H1 (cell line): ENCODE measurements around the gene SERINC5. TPM values are rescaled to one million over a fixed set of nuclear protein-coding genes. Genes with fewer than 3 reads are reported as not detected.
"Not testable (repeated sequence)": the region's sequence is repeated elsewhere in the genome, so short reads cannot be mapped to it uniquely, and the experiment has no call there.

ENCODE experiments used
- CTCF ChIA-PET: fragments of 300-600 bp; sonication (Branson Sonifier 250); formaldehyde crosslinking; loops from one replicate; lab custom pipeline; 2021; ENCODE audit not compliant: partially characterized antibody; lab: Charles Lee
- POLR2A ChIA-PET: fragments of 300-600 bp; sonication (Branson Sonifier 250); formaldehyde crosslinking; loops from one replicate; lab custom pipeline; 2021; ENCODE audit warnings: inconsistent platforms; ENCODE audit not compliant: partially characterized antibody; lab: Charles Lee
- DNase-seq, 2 experiments: peaks; one replicate each; pipeline versions ENCODE4 v3.0.0 to v3.0.0-alpha.2; 2010 to 2022; ENCODE audit warnings: low spot score in 2 of 2, low read depth in 1 of 2, mixed read lengths in 1 of 2
- FAIRE-seq: peaks from 2 replicates; lab custom pipeline; 2011; peaks lifted over from hg19 to GRCh38; lab: Jason Lieb, UNC
- H2AFZ ChIP-seq: 2 replicates; pipeline ENCODE4 v1.8.1; 2012; ENCODE audit warnings: low read length, inconsistent platforms
- H2AK5ac ChIP-seq: 2 replicates; pipeline ENCODE4 v1.6.1; 2013; ENCODE audit warnings: low read depth, low read length
- H2BK120ac ChIP-seq: replicated peaks from 2 replicates; pipeline ENCODE3; 2013; ENCODE audit warnings: low read depth, low read length, inconsistent platforms
- H2BK12ac ChIP-seq: 2 replicates; pipeline ENCODE4 v1.6.1; 2013; ENCODE audit warnings: low read depth, low read length
- H2BK15ac ChIP-seq: 2 replicates; pipeline ENCODE4 v1.6.1; 2013; ENCODE audit warnings: low read length
- H2BK20ac ChIP-seq: 2 replicates; pipeline ENCODE4 v1.6.1; 2013; ENCODE audit warnings: low read length
- H2BK5ac ChIP-seq: 2 replicates; pipeline ENCODE4 v1.6.1; 2013; ENCODE audit warnings: low read depth, low read length
- H3K14ac ChIP-seq: 2 replicates; pipeline ENCODE4 v1.6.1; 2013; ENCODE audit warnings: inconsistent platforms; ENCODE audit not compliant: insufficient read length
- H3K18ac ChIP-seq: 2 replicates; pipeline ENCODE4 v1.6.1; 2013; ENCODE audit warnings: low read length; ENCODE audit errors: extremely low read depth
- H3K23ac ChIP-seq: 2 replicates; pipeline ENCODE4 v1.6.1; 2013; ENCODE audit warnings: inconsistent platforms; ENCODE audit not compliant: insufficient read length
- H3K23me2 ChIP-seq: 2 replicates; pipeline ENCODE4 v1.6.1; 2013; ENCODE audit warnings: low read depth, low read length
- H3K27ac ChIP-seq: 2 replicates; pipeline ENCODE4 v1.6.1; 2011; ENCODE audit warnings: low read depth, low read length, inconsistent platforms
- H3K27me3 ChIP-seq, 4 experiments: replicated peaks in 1 of 4; 1 replicate in 1 of 4; 2 replicates in 3 of 4; pipeline versions ENCODE4 v1.6.1 to v1.8.1; 2011 to 2013; ENCODE audit warnings: low read length in 3 of 4, mild to moderate bottlenecking in 3 of 4, inconsistent platforms in 2 of 4, mixed read lengths in 2 of 4, moderate library complexity in 1 of 4; ENCODE audit not compliant: control insufficient read depth in 3 of 4, insufficient read depth in 3 of 4; ENCODE audit errors: extremely low read depth in 1 of 4
- H3K36me3 ChIP-seq, 4 experiments: 2 replicates each; pipeline versions ENCODE4 v1.6.1 to v1.8.1; 2011 to 2013; ENCODE audit warnings: mild to moderate bottlenecking in 4 of 4, low read length in 3 of 4, moderate library complexity in 2 of 4, control low read depth in 1 of 4, inconsistent platforms in 1 of 4; ENCODE audit not compliant: insufficient read depth in 4 of 4, control insufficient read depth in 2 of 4
- H3K4ac ChIP-seq: replicated peaks from 2 replicates; pipeline ENCODE3; 2013; ENCODE audit warnings: low read length, low read depth, mixed read lengths, inconsistent platforms; ENCODE audit not compliant: insufficient read length
- H3K4me1 ChIP-seq, 4 experiments: replicated peaks in 1 of 4; 1 replicate in 1 of 4; 2 replicates in 3 of 4; pipeline versions ENCODE4 v1.6.1 to v1.8.1; 2011 to 2013; ENCODE audit warnings: low read length in 3 of 4, inconsistent platforms in 2 of 4, mixed read lengths in 1 of 4; ENCODE audit not compliant: insufficient read depth in 4 of 4, control insufficient read depth in 3 of 4
- H3K4me2 ChIP-seq, 2 experiments: 2 replicates each; pipeline versions ENCODE4 v1.6.1 to v1.8.1; 2011 to 2013; ENCODE audit warnings: low read depth in 2 of 2, low read length in 2 of 2, control low read depth in 1 of 2, inconsistent platforms in 1 of 2, mild to moderate bottlenecking in 1 of 2; ENCODE audit not compliant: insufficient read depth in 1 of 2
- H3K4me3 ChIP-seq, 4 experiments: fragments of 200-600, 300-600 bp in 1 of 4; sonication (generic), shearing (Covaris generic), sonication (Bioruptor Twin) in 1 of 4; 2 replicates each; pipeline versions ENCODE4 v1.5.1 to v1.8.1; 2011 to 2016; ENCODE audit warnings: low read length in 4 of 4, low read depth in 3 of 4, control low read depth in 2 of 4, inconsistent platforms in 2 of 4, mild to moderate bottlenecking in 2 of 4, mixed read lengths in 1 of 4, moderate library complexity in 1 of 4; ENCODE audit not compliant: insufficient read depth in 2 of 4; ENCODE audit errors: extremely low read depth in 1 of 4
- H3K56ac ChIP-seq: replicated peaks from 2 replicates; pipeline ENCODE3; 2013; ENCODE audit warnings: low read depth, mild to moderate bottlenecking, mixed read lengths, low read length, inconsistent platforms; ENCODE audit not compliant: insufficient read length
- H3K79me1 ChIP-seq: 2 replicates; pipeline ENCODE4 v1.6.1; 2013; ENCODE audit warnings: low read depth, low read length, control low read depth
- H3K79me2 ChIP-seq, 2 experiments: 2 replicates each; pipeline versions ENCODE4 v1.6.1 to v1.8.1; 2012 to 2013; ENCODE audit warnings: low read length in 2 of 2, mild to moderate bottlenecking in 2 of 2, inconsistent platforms in 1 of 2; ENCODE audit not compliant: insufficient read depth in 2 of 2, control insufficient read depth in 1 of 2
- H3K9ac ChIP-seq, 4 experiments: replicated peaks in 1 of 4; 1 replicate in 1 of 4; 2 replicates in 3 of 4; pipeline versions ENCODE4 v1.6.1 to v1.8.1; 2011 to 2013; ENCODE audit warnings: low read depth in 3 of 4, low read length in 3 of 4, control low read depth in 2 of 4, mild to moderate bottlenecking in 2 of 4, moderate library complexity in 2 of 4, inconsistent platforms in 1 of 4; ENCODE audit errors: extremely low read depth in 1 of 4
- H3K9me3 ChIP-seq, 2 experiments: 2 replicates each; pipeline versions ENCODE4 v1.6.1 to v1.8.1; 2012 to 2013; ENCODE audit warnings: mild to moderate bottlenecking in 2 of 2, moderate library complexity in 2 of 2, control low read depth in 1 of 2, inconsistent platforms in 1 of 2, low read depth in 1 of 2, low read length in 1 of 2, mixed read lengths in 1 of 2; ENCODE audit not compliant: insufficient read depth in 2 of 2
- H4K20me1 ChIP-seq, 2 experiments: replicated peaks in 1 of 2; 2 replicates each; pipeline versions ENCODE3 to v1.8.1; 2011 to 2013; ENCODE audit warnings: inconsistent platforms in 2 of 2, low read length in 2 of 2, mild to moderate bottlenecking in 1 of 2; ENCODE audit not compliant: insufficient read depth in 2 of 2, control insufficient read depth in 1 of 2
- H4K5ac ChIP-seq: 2 replicates; pipeline ENCODE4 v1.6.1; 2013; ENCODE audit warnings: low read length, low read depth, mixed read lengths, inconsistent platforms; ENCODE audit not compliant: insufficient read length
- H4K8ac ChIP-seq: 2 replicates; pipeline ENCODE4 v1.8.0; 2013; ENCODE audit warnings: mild to moderate bottlenecking, moderate library complexity, low read length, inconsistent platforms; ENCODE audit not compliant: insufficient read depth; ENCODE audit errors: extremely low read depth
- H4K91ac ChIP-seq: replicated peaks from 2 replicates; pipeline ENCODE3; 2013; ENCODE audit warnings: low read length, mixed read lengths, inconsistent platforms; ENCODE audit not compliant: insufficient read length
- CTCF ChIP-seq, 3 experiments: IDR thresholded peaks; 1 replicate in 2 of 3; 2 replicates in 1 of 3; pipeline versions ENCODE4 v1.5.1 to v1.6.1; 2011; ENCODE audit warnings: low read length in 3 of 3, mild to moderate bottlenecking in 3 of 3, inconsistent platforms in 2 of 3, low read depth in 1 of 3, moderate library complexity in 1 of 3; ENCODE audit not compliant: insufficient read depth in 1 of 3; ENCODE audit errors: control extremely low read depth in 1 of 3
- RAD21 ChIP-seq, 2 experiments: IDR thresholded peaks in 1 of 2; conservative IDR thresholded peaks in 1 of 2; 2 replicates each; pipeline ENCODE4 v1.6.1; 2011; ENCODE audit warnings: low read depth in 2 of 2, low read length in 2 of 2, improper control_type of control experiment in 1 of 2, inconsistent platforms in 1 of 2, mild to moderate bottlenecking in 1 of 2, moderate library complexity in 1 of 2
- WGBS, 2 experiments: shearing (Covaris generic) in 1 of 2; methylation state at CpG; one replicate each; pipeline versions ENCODE4 v1.1.6 to v1.1.7; 2013 to 2015; ENCODE audit warnings: low lambda C conversion rate in 2 of 2, mixed read lengths in 2 of 2, inconsistent platforms in 1 of 2, low coverage in 1 of 2, missing lambda C conversion rate in 1 of 2; ENCODE audit not compliant: insufficient replicate concordance in 2 of 2, insufficient coverage in 1 of 2, insufficient read length in 1 of 2; ENCODE audit errors: extremely low coverage in 1 of 2, missing lambda C conversion rate in 1 of 2; 5-methylcytosine and 5-hydroxymethylcytosine counted together
- polyA plus RNA-seq, 7 experiments: library from polyadenylated mRNA; depleted of rRNA in 3 of 7; stranded (reverse) in 5 of 7; unstranded in 2 of 7; fragments of >200 nt in 5 of 7; fragments of 200-250 nt in 2 of 7; gene quantifications; 1 replicate in 5 of 7; 2 replicates in 1 of 7; 4 replicates in 1 of 7; pipeline versions ENCODE4 v1.2.1 to v1.2.3, GENCODE V29; 2011 to 2013; ENCODE audit warnings: missing spikeins in 2 of 7, mixed read lengths in 2 of 7
- total RNA-seq: library from RNA; stranded (reverse); fragmentation: NEBNext Ultra II Directional; extraction: Animal tissue kit (Norgen Biotek cat#: 25700); gene quantifications from 2 replicates; pipeline ENCODE4 v1.2.1, GENCODE V29; 2021

SERINC5 gene
- total and polyA plus RNA-seq, 2 of the 8 experiments (the other 6 are each of a cell fraction or from before 2014, with no cell fraction given) = 32.2 to 149 TPM

GRCh38 chr5:80091792-80092192, 164.1 kb downstream of the SERINC5 start:
- not testable (repeated sequence) for H3K27ac ChIP-seq, H2BK12ac ChIP-seq, H3K27me3 ChIP-seq, H3K79me1 ChIP-seq, H3K14ac ChIP-seq, H2AK5ac ChIP-seq, H3K23me2 ChIP-seq, H2BK20ac ChIP-seq, H3K36me3 ChIP-seq, H2BK15ac ChIP-seq, H3K4me1 ChIP-seq, H3K23ac ChIP-seq, H4K5ac ChIP-seq, H3K79me2 ChIP-seq, H3K9me3 ChIP-seq, H3K4me3 ChIP-seq, H3K4ac ChIP-seq, H4K20me1 ChIP-seq, H3K9ac ChIP-seq, H4K8ac ChIP-seq, H3K56ac ChIP-seq, H3K4me2 ChIP-seq, H2AFZ ChIP-seq, H4K91ac ChIP-seq, H2BK120ac ChIP-seq
- H2BK5ac ChIP-seq = peak overlapping the region; percentile 78; the same call in 1 of the 2 replicates
- DNase-seq (peak in 1 of 2 experiments; percentile 59), FAIRE-seq (peak; percentile 87)
- WGBS, 2 experiments = 43% methylated on average over 15 of the region's 15 CpGs; no CpG with 5 or more reads in 1 of the 2 experiments
- TF ChIP-seq RAD21 (IDR thresholded peaks at IDR 0.05 in 1 of 2, conservative IDR thresholded peaks at IDR 0.05 in 1 of 2; ENCODE audit: low read depth in 2 of 2, low read length in 2 of 2) (peak; percentile 85), CTCF (IDR thresholded peaks at IDR 0.05; ENCODE audit: control extremely low read depth in 1 of 3, insufficient read depth in 1 of 3, low read depth in 1 of 3, low read length in 3 of 3) (peak in 2 of 3 experiments; percentile 48 to 57; a peak in 2 of 4 replicates)
- ChIA-PET CTCF (interaction anchor here (0.6 to 7.2 kb wide), 45 partner anchors 8 to 281 kb away, joined by 3 to 118 read pairs (median 5); partner anchors contain the start of gene SERINC5), POLR2A (interaction anchor here (0.6 to 3.7 kb wide), 6 partner anchors 8 to 376 kb away, joined by 3 to 20 read pairs (median 4); partner anchors contain the start of gene SERINC5)
- peak overlapping the region; percentile 19; the same call in 1 of the 2 replicates for H3K18ac ChIP-seq
